BE2C (cell line): ENCODE measurements around the gene TATDN2.

ENCODE experiments used
- DNase-seq: peaks from one replicate; pipeline ENCODE4 v3.0.0-alpha.2; 2020
- H3K27me3 ChIP-seq: fragments of 250-450 bp; sonication (Bioruptor Pico); 2 replicates; pipeline ENCODE4 v1.5.1; 2020; ENCODE audit warnings: mild to moderate bottlenecking
- H3K36me3 ChIP-seq: fragments of 250-450 bp; sonication (Bioruptor Pico); 2 replicates; pipeline ENCODE4 v1.5.1; 2020; ENCODE audit warnings: mild to moderate bottlenecking
- H3K4me1 ChIP-seq: fragments of 250-450 bp; sonication (Bioruptor Pico); 2 replicates; pipeline ENCODE4 v1.5.1; 2020
- H3K4me3 ChIP-seq: 2 replicates; pipeline ENCODE4 v1.5.1; 2011; ENCODE audit warnings: low read depth, low read length
- H3K9me3 ChIP-seq: fragments of 250-450 bp; sonication (Bioruptor Pico); 2 replicates; pipeline ENCODE4 v1.5.1; 2020
- CTCF ChIP-seq: IDR thresholded peaks from 2 replicates; pipeline ENCODE4 v1.5.1; 2012; ENCODE audit warnings: mild to moderate bottlenecking, low read depth, low read length

The TATDN2 gene

GRCh38 chr3:10224794-10225665 is 23.2 kb upstream of the TATDN2 start:
- Histone ChIP-seq H3K36me3 (no peaks in the 10 kb centered on the region), H3K9me3 (no peaks in the 10 kb centered on the region), H3K4me1 (no peaks in the 10 kb centered on the region), H3K27me3 (no peaks in the 10 kb centered on the region), H3K4me3 (no peak overlapping the region)
- TF ChIP-seq CTCF = peak; percentile 72
- peak; percentile 64 for DNase-seq

DNA sequence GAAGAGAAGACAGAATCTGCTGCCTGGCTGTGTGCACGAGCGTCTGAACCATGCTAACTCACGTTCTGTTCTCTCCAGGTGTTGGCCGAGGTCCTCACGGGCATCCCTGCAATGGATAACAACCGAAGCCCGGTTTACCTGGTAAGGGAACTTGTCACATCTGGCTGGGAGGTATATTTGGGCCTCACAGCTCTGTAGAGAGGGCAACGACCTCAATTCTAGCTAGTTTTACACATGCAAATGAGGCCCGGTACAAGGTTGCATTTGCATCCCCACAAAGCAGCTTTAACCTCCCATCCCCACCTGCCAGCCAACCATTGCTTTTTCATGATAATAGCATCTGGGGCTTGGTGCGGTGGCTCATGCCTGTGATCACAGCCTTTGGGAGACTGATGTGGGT is 22.0 kb upstream of the TATDN2 start:
- Histone ChIP-seq H3K36me3 (no peaks in the 10 kb centered on the region), H3K27me3 (no peaks in the 10 kb centered on the region), H3K4me3 (no peak overlapping the region), H3K4me1 (no peaks in the 10 kb centered on the region), H3K9me3 (no peaks in the 10 kb centered on the region)
- TF ChIP-seq CTCF = no peak
- no peak for DNase-seq

GRCh38 chr3:10228248-10228950 is 19.9 kb upstream of the TATDN2 start:
- Histone ChIP-seq H3K9me3 (no peaks in the 10 kb centered on the region), H3K36me3 (no peaks in the 10 kb centered on the region), H3K4me1 (no peaks in the 10 kb centered on the region), H3K4me3 (no peak overlapping the region), H3K27me3 (no peaks in the 10 kb centered on the region)
- no peak for DNase-seq
- TF ChIP-seq CTCF = no peak

GRCh38 chr3:10229576-10229975 is 18.7 kb upstream of the TATDN2 start:
- no peaks in the 10 kb centered on the region for H3K36me3 ChIP-seq
- no peaks in the 10 kb centered on the region for H3K27me3 ChIP-seq
- H3K4me3 ChIP-seq = no peak overlapping the region
- H3K9me3 ChIP-seq = no peaks in the 10 kb centered on the region
- peaks cover 2% of the 10 kb centered on the region for H3K4me1 ChIP-seq
- no peak for TF ChIP-seq CTCF
- DNase-seq = no peak

DNA sequence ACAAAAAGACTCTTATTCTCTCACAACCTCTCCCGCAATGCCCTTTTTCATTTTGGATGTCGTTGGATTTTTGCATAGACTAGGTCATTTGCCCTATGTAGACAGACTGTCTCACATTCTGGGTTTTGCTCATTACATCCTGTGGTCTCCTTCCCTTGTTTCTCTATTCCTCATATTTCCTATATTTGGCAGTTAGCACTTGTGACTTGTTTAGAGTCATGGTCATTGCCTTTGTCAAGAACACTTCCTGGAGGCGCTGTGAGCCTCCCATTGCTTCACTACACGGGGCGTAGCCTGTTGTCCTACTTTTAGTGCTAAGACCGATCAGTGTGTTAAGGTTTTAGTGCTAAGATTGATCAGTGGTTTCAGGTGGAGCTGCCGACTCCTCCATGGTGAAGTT is 16.1 kb upstream of the TATDN2 start:
- Histone ChIP-seq H3K9me3 (no peaks in the 10 kb centered on the region), H3K27me3 (no peaks in the 10 kb centered on the region), H3K4me3 (no peak overlapping the region), H3K36me3 (no peaks in the 10 kb centered on the region), H3K4me1 (peaks cover 4% of the 10 kb centered on the region)
- no peak for DNase-seq
- no peak for TF ChIP-seq CTCF

DNA sequence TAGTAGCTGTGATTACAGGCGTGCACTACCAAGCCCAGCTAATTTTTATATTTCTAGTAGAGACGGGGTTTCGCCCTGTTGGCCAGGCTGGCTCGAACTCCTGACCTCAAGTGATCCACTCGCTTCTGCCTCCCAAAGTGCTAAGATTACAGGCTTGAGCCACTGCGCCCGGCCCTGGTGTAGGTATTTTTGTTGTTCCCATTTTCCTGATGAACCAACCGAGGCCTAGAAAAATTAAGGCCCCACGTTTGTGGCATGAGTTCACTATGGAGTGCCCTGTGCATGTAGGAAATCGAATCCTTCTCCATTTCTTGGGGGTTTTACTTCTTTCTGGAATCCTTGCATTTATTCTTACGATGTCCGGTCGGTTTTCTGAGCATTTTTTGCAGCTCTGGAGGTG is 14.3 kb upstream of the TATDN2 start:
- peaks cover 4% of the 10 kb centered on the region for H3K4me1 ChIP-seq
- no peak for DNase-seq
- H3K27me3 ChIP-seq = no peaks in the 10 kb centered on the region
- TF ChIP-seq CTCF = no peak
- no peaks in the 10 kb centered on the region for H3K9me3 ChIP-seq
- H3K36me3 ChIP-seq = no peaks in the 10 kb centered on the region
- no peak overlapping the region for H3K4me3 ChIP-seq
